Measurements from ENCODE around the gene UTF1.
"Not testable (repeated sequence)": the region's sequence is repeated elsewhere in the genome, so short reads cannot be mapped to it uniquely, and the experiment has no call there.

Gene UTF1

DNA sequence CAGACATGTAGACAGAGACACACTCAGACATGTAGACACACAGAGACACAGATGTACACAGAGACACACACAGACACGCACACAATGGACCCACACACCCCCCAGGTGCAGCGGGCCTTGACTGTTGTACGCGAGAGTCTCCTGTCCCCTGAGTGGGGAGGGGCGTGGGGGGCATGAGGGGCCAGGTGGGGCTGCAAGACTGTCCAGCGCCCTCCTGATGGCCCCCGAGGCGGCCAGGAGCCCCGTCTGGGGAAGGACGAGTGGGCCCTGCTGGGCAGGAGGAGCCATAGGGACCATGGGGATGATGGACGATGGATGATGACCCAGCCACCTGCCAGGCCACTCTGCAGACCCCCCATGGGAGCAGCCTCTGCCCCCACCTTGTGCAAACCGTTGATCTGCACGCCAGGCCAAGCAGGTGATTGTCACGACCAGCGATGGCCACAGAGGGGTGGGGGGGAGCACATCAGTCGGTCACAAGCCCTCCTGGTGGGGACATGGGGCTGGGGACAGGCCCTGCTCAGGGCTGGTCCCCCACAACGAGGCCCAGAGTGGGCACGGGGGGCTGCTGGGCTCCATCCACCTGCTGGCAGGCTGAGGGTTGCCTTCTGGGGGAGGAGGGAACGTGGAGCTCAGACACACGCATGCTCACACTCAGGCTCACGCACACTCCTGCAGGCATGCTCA is 19.2 kb downstream of the UTF1 start:
- DNase-seq, result no peak

DNA sequence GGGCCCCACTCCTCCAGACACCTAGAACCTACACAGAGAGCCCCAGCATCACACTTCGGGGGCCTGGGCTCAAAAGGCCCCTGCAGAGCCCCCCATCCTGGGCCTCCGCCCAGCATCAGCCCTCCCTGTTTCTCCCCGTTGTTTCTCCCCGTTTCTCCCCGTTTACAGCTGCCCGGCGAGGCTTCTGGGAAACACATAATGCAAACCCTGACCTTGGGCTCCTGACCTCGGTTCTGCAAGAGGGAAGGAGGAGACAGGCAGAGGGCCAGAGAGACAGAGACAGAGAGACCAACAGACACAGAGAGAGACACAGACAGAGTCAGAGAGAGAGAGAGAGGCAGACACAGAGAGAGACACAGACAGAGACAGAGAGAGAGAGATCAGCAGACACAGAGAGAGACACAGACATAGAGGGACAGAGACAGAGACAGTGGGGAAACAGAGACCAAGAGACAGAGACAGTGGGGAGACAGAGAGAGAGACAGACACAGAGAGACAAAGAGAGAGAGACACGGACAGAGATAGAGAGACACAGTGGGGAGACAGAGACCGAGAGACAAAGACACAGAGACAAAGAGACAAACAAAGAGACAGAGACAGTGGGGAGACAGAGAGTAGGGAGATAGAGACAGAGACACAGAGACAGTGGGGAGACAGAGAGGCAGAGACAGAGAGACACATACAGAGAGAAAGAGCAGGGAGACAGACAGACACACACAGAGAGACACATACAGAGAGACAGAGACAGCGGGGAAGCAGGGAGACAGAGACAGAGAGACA is 20.1 kb downstream of the UTF1 start:
- no peak for DNase-seq

GRCh38 chr10:133251388-133252222 is 21.6 kb downstream of the UTF1 start:
- no peak for DNase-seq

DNA sequence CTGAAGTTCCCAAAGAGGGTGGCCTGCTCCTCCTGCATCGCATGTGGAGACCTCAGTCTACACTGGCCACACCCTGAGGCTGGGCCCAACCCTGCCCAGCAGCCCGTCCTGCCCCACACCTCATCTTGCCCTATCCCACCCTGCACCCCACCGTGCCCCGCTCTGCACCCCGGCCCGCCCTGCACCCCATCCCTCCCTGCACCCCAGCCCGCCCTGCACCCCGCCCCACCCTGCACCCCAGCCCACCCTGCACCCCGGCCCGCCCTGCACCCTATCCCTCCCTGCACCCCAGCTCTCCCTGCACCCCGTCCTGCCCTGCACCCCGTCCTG is 22.2 kb downstream of the UTF1 start:
- DNase-seq, result no peak

- DNase-seq, result no peak
Observed at GRCh38 chr10:133253361-133253955, 23.4 kb downstream of the UTF1 start.

DNA sequence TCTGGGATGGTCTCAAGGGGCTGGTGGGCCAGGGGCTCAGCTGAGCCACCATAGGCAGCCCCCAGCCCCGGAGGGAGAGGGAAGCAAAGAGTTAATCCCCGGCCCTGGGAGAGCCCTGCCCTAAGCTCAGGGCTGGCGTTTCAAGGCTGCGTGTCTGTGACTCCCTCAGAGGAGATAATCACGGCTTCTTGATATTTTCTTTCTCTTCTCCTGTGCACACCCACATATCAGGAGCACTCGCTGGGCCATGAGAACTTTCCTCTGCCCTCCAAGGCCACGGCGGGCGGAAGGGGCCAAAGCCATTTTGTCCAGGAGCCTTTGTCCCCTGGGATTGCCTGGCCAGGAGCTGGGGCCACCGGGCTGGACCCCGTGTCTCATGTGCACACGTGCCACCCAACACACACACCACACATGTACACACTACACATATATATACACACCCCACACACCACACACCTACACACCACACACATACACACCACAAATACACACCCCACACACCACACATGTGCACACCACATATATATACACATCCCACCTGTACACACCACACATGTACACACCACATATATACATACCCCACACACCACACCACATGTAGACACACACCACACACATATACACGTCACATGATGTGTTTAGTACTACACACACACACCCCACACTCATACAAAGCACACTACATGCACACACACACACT is 24.6 kb downstream of the UTF1 start:
- no peak for DNase-seq

GRCh38 chr10:133255323-133255722 is 25.3 kb downstream of the UTF1 start:
- no peak for DNase-seq

- DNase-seq, result no peak
Observed at GRCh38 chr10:133257489-133258065, 27.6 kb downstream of the UTF1 start.

- DNase-seq, result no peak
Observed at GRCh38 chr10:133258066-133258817, 28.2 kb downstream of the UTF1 start.

DNA sequence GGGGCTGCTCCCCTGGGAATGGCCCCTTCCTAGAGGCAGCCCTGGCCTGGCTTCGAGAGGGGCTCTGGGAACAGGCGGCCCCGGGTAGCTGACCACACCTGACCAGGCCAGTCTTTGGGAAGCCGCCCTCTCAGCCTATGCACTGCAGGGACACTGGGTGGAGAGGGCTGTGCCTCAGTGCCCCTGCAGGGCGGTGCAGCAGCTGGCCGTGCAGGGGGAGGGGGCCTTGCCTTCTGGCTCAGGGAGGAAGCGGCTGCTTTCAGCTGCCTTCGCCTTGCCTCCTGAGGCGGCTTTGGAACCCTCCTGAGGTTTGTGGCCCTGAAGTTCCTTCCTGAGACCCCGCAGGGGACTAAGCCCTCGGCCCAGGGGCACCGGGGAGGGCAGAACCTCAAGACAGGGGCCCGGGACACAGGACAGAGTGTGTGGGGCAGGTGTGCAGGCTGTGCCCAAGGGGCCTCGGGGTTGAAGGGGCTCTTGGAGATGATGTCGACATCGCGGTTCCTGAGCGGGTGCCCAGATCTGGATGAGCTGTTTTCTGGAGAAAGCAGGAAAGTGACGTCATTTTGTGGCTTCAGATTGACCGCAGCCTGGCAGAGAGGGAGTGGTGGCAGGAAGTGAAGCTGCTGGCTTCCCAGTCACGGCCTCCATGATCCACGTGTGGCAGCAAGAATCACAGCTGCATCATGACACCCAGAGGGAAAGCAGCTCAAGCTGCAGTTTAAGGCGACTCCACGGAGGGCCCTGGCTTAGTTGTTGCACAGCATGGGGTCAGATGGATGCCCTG is 29.0 kb downstream of the UTF1 start:
- DNase-seq, result no peak

DNA sequence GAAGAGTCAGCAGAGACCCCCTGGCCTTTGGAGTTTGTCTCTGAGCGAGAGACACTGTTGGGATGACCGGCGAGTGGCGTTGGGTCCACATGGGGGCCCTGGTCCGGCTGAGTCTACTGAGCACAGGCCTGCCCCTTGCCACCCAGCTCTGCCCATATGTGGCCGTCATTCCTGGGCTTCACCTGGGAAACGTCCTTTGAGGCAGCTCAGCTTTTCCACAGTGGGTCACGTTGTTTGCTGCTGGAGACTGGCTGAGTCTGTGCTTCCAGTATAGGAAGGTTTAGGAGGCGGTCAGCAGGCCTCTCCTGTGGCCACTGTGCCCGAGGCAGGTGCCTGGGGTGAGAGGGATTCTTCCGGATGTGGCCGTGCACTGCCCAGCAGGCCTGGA is 29.6 kb downstream of the UTF1 start:
- no peak for DNase-seq

GRCh38 chr10:133260895-133261725 is 31.1 kb downstream of the UTF1 start:
- no peak for DNase-seq

DNA sequence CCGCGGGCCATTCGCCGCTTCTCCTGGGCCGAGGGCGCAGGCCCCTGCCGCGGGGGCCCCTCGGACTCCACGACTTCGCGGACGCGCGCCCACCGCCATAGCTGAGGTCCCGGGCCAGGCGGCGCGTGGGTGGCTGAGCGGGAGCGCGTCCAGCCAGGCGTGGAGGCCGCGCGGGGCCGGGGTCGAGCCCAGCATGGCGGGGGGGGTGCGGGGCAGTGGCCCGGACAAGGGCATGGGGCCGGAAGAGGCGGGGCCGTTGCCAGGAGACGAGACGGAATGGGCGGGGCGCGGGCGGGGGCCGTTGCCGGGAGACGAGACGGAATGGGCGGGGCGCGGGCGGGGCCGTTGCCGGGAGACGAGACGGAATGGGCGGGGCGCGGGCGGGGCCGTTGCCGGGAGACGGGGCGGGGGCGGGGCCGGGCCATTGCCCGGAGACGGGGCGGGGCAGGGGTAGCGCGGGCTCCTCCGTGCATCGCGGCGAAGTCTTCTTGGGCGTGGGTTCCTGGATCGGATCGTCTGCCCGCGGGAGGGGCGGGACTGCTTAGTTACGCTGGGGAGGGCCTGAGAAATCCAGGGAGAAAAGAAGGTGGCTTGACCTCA is 31.8 kb downstream of the UTF1 start:
- peak; percentile 35 for DNase-seq

GRCh38 chr10:133262696-133263095 is 32.7 kb downstream of the UTF1 start:
- no peak for DNase-seq

- DNase-seq, result no peak
Observed at GRCh38 chr10:133263674-133264073, 33.7 kb downstream of the UTF1 start.

GRCh38 chr10:133264461-133264860 is 34.4 kb downstream of the UTF1 start:
- no peak for DNase-seq

GRCh38 chr10:133265052-133265451 is 35.0 kb downstream of the UTF1 start:
- DNase-seq, result not testable (repeated sequence)

DNA sequence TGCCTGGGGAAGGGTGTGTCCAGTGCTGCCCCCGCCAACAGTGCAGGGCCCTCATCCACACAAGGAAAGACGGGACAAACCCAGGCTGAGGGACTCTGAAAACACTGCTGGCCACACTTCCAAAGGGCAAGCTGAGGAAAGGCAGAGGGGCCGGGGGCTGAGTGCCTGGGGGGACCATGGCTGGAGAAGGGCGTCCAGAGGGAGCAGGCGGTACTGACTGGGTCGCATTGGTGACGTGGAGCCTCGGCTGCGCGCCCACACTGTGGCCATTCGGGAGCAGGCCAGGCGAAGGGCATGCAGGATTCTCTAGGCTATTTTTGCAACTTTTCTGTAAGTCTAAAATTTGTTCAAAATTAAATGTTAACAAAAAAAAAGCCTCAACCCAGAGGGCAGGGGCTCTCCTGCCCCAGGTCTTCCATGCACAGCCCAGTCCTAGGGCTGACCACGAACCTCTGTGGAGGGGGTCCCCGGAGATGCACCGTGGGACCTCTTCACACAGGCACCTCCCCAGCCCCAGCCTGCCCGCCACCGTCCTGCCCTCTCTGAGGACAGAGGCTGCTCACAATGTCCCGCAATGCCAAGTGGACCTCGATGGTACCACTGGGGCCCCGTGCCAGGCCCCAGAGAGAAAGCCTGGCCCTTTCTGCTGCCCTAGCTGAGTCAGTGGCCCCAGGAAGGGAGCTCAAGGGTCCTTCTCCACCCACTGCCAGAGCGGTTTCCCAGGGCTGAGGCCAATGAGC is 36.2 kb downstream of the UTF1 start:
- DNase-seq, result no peak

- DNase-seq, result no peak
Observed at GRCh38 chr10:133267293-133267692, 37.3 kb downstream of the UTF1 start.

All from NCI-H446 treated with DMSO at 0.1 percent for 48 hours (cell line).